Upper lobe of left lung (tissue), 4 donors: ENCODE measurements around the gene TTK.

Source experiments
- EP300 ChIP-seq, 4 donors: sonication (generic); formaldehyde crosslinking; IDR thresholded peaks; one replicate each; pipeline ENCODE4 v1.5.1; 2017; ENCODE audit warnings: antibody characterized with exemption in 4 of 4, control low read depth in 2 of 4
- POLR2A ChIP-seq, 4 donors: fragments of 450-650 bp; IDR thresholded peaks; one replicate each; pipeline ENCODE4 v1.5.1; 2016 to 2017; ENCODE audit warnings: antibody characterized with exemption in 4 of 4, mild to moderate bottlenecking in 2 of 4
- TF ChIP-seq, protein P1 (sequence below), 6 experiments: fragments of 450-650 bp in 4 of 6; fragments of 200-600 bp in 2 of 6; sonication (generic) in 2 of 6; IDR thresholded peaks; one replicate each; pipeline ENCODE4 v1.5.1; 2016 to 2019; ENCODE audit warnings: antibody characterized with exemption in 6 of 6

DNA sequence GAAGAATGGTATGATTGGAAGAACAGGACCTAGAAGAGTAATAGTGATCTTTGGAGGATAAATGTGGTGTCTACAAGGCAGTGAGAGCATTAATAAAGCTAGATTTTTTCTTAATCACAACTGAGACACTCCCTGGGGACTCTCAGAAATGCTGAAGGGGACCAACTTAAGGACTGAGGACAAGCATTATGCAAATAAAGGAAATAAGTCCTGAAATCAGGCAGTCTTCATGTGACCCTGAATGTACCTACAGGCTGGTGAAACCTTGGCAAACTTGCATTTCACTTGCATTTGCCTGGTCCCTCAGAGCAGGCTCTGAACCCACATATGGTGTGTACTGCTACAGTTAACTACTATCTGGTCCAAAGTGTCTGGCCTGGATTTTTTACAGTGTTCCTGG lies 19.3 kb upstream of the TTK start:
- no peak for TF ChIP-seq POLR2A (IDR thresholded peaks at IDR 0.05)
- TF ChIP-seq, protein P1, sequence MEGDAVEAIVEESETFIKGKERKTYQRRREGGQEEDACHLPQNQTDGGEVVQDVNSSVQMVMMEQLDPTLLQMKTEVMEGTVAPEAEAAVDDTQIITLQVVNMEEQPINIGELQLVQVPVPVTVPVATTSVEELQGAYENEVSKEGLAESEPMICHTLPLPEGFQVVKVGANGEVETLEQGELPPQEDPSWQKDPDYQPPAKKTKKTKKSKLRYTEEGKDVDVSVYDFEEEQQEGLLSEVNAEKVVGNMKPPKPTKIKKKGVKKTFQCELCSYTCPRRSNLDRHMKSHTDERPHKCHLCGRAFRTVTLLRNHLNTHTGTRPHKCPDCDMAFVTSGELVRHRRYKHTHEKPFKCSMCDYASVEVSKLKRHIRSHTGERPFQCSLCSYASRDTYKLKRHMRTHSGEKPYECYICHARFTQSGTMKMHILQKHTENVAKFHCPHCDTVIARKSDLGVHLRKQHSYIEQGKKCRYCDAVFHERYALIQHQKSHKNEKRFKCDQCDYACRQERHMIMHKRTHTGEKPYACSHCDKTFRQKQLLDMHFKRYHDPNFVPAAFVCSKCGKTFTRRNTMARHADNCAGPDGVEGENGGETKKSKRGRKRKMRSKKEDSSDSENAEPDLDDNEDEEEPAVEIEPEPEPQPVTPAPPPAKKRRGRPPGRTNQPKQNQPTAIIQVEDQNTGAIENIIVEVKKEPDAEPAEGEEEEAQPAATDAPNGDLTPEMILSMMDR (IDR thresholded peaks at IDR 0.05) = no peak
- TF ChIP-seq EP300 (IDR thresholded peaks at IDR 0.05) = no peak
